HG03039 (cell line): ENCODE measurements around the gene KRT79.

Experiments used
- ATAC-seq: cut with Tn5 transposase; IDR thresholded peaks from one replicate; pipeline ENCODE4 v1.9.1; 2021; ENCODE audit warnings: mild to moderate bottlenecking, moderate library complexity; ENCODE audit not compliant: unreplicated experiment

Gene KRT79

DNA sequence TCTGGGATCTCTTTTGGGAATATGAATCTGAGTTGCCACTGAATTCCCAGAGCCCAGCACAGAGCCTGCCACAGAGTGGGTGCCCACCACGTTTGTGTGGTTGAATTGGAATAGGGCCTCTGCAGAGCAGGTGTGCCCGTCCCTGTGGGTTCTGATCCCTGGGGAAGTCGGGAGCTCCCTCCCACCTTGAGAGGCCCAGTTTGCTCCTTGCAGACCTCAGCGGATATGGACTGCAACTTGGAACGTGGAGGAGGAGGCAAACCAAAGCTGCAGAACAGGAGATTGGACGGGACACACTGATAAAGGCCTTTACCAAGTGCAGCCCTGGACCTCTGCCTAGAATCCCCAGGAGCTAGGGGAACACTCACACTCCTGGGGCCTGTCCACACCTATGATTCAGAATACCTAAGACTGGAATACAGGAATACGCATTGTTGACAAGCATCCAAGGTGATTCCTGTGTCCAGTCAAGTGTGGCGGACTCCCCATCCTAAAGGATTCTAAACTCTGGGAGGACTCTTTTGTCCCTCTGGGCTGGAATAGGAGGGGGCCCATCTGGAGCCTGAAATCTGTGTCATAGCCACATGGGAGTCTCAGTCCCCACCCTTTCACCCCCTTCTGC lies 59.4 kb downstream of the KRT79 start:
- ATAC-seq: no peak

DNA sequence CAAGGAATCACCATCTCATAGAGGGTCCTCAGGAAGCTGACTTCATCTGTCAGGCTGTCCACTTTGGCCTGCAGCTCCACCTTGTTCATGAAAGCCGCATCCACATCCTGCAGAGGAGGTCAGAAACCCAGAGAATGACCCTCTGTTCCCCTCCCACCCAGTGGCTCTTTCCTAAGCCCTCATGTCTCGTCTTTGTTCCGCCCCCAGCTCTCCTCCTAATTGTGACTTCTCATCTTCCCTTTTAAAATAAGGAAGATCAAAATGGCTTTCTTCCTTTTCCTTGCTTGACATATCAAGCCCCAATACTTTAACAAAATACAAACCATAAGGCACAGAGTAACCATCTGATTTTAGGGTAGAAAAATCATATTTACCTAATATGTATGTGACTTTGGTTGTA lies 61.3 kb downstream of the KRT79 start:
- no peak for ATAC-seq

DNA sequence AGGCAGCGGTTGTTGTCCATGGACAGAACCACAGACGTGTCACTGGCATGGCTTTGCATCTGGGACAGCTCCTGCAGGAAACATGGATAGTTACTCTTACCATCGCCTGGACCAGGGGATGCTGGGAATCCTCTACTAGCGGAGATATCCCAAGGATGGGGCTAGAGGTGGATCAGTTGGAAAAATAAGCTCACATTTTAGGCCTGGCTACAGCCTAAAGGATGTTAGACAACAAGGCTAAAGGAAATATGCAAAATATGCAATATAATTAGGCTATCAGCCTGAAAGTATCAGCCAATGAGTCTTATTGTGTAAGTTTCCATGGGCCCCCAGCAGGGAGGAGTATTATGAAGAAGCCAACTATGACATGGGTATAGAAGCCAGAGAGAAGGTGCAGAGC lies 61.9 kb downstream of the KRT79 start:
- no peak for ATAC-seq

- no peak for ATAC-seq
Measured at GRCh38 chr12:52771505-52771904, 62.6 kb downstream of the KRT79 start.
